Measurements from ENCODE around the gene ALPK3. TPM values are rescaled to one million over a fixed set of nuclear protein-coding genes. Genes with fewer than 3 reads are reported as not detected.
A peak's percentile ranks its signal among the peaks of the same experiment; 100 is the strongest.

The ALPK3 gene
- total RNA-seq, 2 donors from 2014 or later, result 57.8 to 94.1 TPM

DNA sequence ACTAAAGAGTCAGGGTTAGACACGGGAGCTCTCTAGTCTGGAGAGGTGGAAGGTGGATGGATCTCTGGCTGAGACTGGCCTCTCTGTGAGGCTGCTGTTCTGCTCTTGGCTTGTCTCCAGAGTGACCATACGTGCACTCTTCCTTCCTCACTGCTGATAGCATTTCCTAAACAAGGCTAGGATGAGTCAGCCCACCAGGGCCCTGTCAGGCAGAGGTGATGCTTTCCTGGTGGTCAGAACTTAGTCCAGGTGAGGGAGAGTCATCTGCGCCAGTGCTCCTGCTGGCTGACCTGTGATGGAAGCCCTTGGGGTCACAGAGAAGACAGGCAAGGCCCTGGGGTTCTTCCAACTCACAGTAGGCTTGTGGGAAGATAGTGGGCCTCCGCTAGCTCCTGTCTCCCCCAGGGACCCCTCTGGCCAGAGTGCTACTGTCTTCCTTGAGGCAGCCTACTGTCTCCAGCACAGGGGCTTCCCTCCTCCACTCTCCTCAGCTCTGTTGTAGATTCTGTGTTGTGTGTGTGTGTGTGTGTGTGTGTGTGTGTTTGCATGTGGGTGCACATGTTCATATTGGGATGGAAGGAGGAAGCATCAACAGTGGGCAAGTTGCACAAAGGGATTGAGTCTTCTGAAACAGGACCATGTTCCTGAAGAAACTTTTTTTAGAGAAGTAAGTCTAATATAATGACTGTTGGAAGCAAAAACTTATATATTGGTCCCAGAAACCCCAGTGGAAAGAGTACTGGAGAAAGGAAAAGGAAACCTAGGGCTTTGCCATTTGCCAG lies 16.5 kb downstream of the ALPK3 start:
- Histone ChIP-seq H3K27me3 (ENCODE audit: control insufficient read depth, insufficient read depth, low read length, poor library complexity, severe bottlenecking) (no peaks in the 10 kb centered on the region), H3K4me1 (ENCODE audit: control insufficient read depth, insufficient read depth, low read length) (peaks cover 22% of the 10 kb centered on the region), H3K36me3 (ENCODE audit: control insufficient read depth, insufficient read depth, low read length) (peaks cover 83% of the 10 kb centered on the region), H3K27ac (ENCODE audit: low read depth, low read length) (no peak overlapping the region), H3K4me3 (ENCODE audit: low read length) (no peak overlapping the region), H3K9me3 (ENCODE audit: control insufficient read depth, low read length) (no peaks in the 10 kb centered on the region), H3K9ac (ENCODE audit: extremely low read depth, low read length, poor library complexity, severe bottlenecking) (no peak overlapping the region)
- 90 to 93% methylated on average over 3 to 4 of the region's 4 CpGs for WGBS, 2 experiments (ENCODE audit: insufficient coverage in 1 of 2, insufficient read length in 1 of 2)
- Mint-ChIP-seq H3K4me3 (no peak overlapping the region), H3K36me3 (ENCODE audit: low read depth) (peaks cover 78% of the 10 kb centered on the region), H3K27me3 (ENCODE audit: insufficient read depth) (no peaks in the 10 kb centered on the region), H3K9me3 (no peaks in the 10 kb centered on the region), H3K4me1 (peaks cover 7% of the 10 kb centered on the region), H3K27ac (peak overlapping the region; percentile 22)
- DNase-seq, result peak; percentile 35
- TF ChIP-seq, protein P1, sequence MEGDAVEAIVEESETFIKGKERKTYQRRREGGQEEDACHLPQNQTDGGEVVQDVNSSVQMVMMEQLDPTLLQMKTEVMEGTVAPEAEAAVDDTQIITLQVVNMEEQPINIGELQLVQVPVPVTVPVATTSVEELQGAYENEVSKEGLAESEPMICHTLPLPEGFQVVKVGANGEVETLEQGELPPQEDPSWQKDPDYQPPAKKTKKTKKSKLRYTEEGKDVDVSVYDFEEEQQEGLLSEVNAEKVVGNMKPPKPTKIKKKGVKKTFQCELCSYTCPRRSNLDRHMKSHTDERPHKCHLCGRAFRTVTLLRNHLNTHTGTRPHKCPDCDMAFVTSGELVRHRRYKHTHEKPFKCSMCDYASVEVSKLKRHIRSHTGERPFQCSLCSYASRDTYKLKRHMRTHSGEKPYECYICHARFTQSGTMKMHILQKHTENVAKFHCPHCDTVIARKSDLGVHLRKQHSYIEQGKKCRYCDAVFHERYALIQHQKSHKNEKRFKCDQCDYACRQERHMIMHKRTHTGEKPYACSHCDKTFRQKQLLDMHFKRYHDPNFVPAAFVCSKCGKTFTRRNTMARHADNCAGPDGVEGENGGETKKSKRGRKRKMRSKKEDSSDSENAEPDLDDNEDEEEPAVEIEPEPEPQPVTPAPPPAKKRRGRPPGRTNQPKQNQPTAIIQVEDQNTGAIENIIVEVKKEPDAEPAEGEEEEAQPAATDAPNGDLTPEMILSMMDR (conservative IDR thresholded peaks at IDR 0.05), result no peak

GRCh38 chr15:84834229-84834955 lies 17.2 kb downstream of the ALPK3 start:
- H3K27ac Mint-ChIP-seq, result peak overlapping the region; percentile 18
- peak; percentile 30 for DNase-seq

DNA sequence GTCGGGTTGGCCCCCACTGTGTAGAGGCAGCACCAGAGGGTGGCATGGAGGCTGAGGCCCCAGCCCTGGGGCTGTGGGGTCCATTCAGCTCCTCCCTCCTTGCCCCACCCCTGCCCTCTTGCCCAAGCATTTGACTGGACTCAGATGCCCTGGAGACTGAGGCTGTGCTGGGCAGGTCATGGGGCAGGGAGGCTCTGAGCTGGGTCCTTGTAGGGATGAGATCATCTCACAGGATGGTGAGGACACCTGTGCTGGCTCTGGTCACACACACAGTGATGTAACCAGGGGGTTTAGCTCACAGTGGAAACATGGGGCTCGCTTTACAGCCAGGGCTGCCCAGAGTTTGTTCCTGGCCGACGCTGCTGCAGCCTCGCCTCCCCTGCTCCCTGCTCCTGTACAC lies 17.8 kb downstream of the ALPK3 start:
- no peaks in the 10 kb centered on the region for H3K9me3 ChIP-seq (ENCODE audit: control insufficient read depth, low read length)
- peaks cover 13% of the 10 kb centered on the region for H3K4me1 ChIP-seq (ENCODE audit: control insufficient read depth, insufficient read depth, low read length)
- no peak overlapping the region for H3K9ac ChIP-seq (ENCODE audit: extremely low read depth, low read length, poor library complexity, severe bottlenecking)
- no peak overlapping the region for H3K4me3 ChIP-seq (ENCODE audit: low read length)
- DNase-seq, result no peak
- no peaks in the 10 kb centered on the region for H3K27me3 ChIP-seq (ENCODE audit: control insufficient read depth, insufficient read depth, low read length, poor library complexity, severe bottlenecking)
- WGBS, 2 experiments (ENCODE audit: insufficient coverage in 1 of 2, insufficient read length in 1 of 2), result 91 to 95% methylated on average over 5 of the region's 5 CpGs
- Mint-ChIP-seq H3K27ac (no peak overlapping the region), H3K4me3 (no peak overlapping the region), H3K4me1 (peaks cover 7% of the 10 kb centered on the region), H3K27me3 (ENCODE audit: insufficient read depth) (no peaks in the 10 kb centered on the region), H3K36me3 (ENCODE audit: low read depth) (peaks cover 79% of the 10 kb centered on the region), H3K9me3 (no peaks in the 10 kb centered on the region)
- H3K36me3 ChIP-seq (ENCODE audit: control insufficient read depth, insufficient read depth, low read length), result peaks cover 81% of the 10 kb centered on the region
- no peak overlapping the region for H3K27ac ChIP-seq (ENCODE audit: low read depth, low read length)
- TF ChIP-seq, protein P1 (conservative IDR thresholded peaks at IDR 0.05), result no peak

More at GRCh38 chr15:84834229-84834955, 17.2 kb downstream of the ALPK3 start:
- no peak overlapping the region for H3K9ac ChIP-seq (ENCODE audit: extremely low read depth, low read length, poor library complexity, severe bottlenecking)
- H3K9me3 ChIP-seq (ENCODE audit: control insufficient read depth, low read length), result no peaks in the 10 kb centered on the region
- Mint-ChIP-seq H3K9me3 (no peaks in the 10 kb centered on the region), H3K4me1 (peaks cover 7% of the 10 kb centered on the region), H3K4me3 (no peak overlapping the region), H3K27me3 (ENCODE audit: insufficient read depth) (no peaks in the 10 kb centered on the region), H3K36me3 (ENCODE audit: low read depth) (peaks cover 79% of the 10 kb centered on the region)
- 85 to 100% methylated on average over 4 of the region's 4 CpGs for WGBS, 2 experiments (ENCODE audit: insufficient coverage in 1 of 2, insufficient read length in 1 of 2)
- H3K27ac ChIP-seq (ENCODE audit: low read depth, low read length), result no peak overlapping the region
- peaks cover 16% of the 10 kb centered on the region for H3K4me1 ChIP-seq (ENCODE audit: control insufficient read depth, insufficient read depth, low read length)
- peaks cover 81% of the 10 kb centered on the region for H3K36me3 ChIP-seq (ENCODE audit: control insufficient read depth, insufficient read depth, low read length)
- no peaks in the 10 kb centered on the region for H3K27me3 ChIP-seq (ENCODE audit: control insufficient read depth, insufficient read depth, low read length, poor library complexity, severe bottlenecking)
- TF ChIP-seq, protein P1 (conservative IDR thresholded peaks at IDR 0.05), result no peak
- H3K4me3 ChIP-seq (ENCODE audit: low read length), result no peak overlapping the region

All from endodermal cell (in vitro differentiated cells).